HEK293T (cell line): ENCODE measurements around the gene ANKRD35.

ENCODE experiments used
- CTCF ChIA-PET: fragments of 350-600 bp; formaldehyde crosslinking; extraction: SDS; loops from one replicate; lab custom pipeline; 2021; ENCODE audit warnings: antibody characterized with exemption, inconsistent platforms; lab: Yijun Ruan, JAX
- POLR2A ChIA-PET: fragments of 350-600 bp; formaldehyde crosslinking; extraction: SDS; loops from one replicate; lab custom pipeline; 2020; ENCODE audit warnings: antibody characterized with exemption, inconsistent platforms; lab: Yijun Ruan, JAX
- DNase-seq: peaks from one replicate; pipeline ENCODE4 v3.0.0; 2012; ENCODE audit warnings: mixed read lengths; ENCODE audit errors: extremely low spot score
- ARNT ChIP-seq: fragments of 450-650 bp; IDR thresholded peaks from 2 replicates; pipeline ENCODE4 v1.6.1; 2017; ENCODE audit warnings: mild to moderate bottlenecking
- BHLHE40 ChIP-seq: fragments of 450-650 bp; IDR thresholded peaks from 2 replicates; pipeline ENCODE4 v1.6.1; 2016; ENCODE audit warnings: mild to moderate bottlenecking, moderate library complexity, borderline replicate concordance
- CTBP1 ChIP-seq: fragments of 450-650 bp; IDR thresholded peaks from 2 replicates; pipeline ENCODE4 v1.6.1; 2016; ENCODE audit warnings: borderline replicate concordance
- ELF4 ChIP-seq: fragments of 450-650 bp; IDR thresholded peaks from 2 replicates; pipeline ENCODE4 v1.6.1; 2017; ENCODE audit warnings: antibody characterized with exemption
- FOXA1 ChIP-seq: fragments of 450-650 bp; IDR thresholded peaks from 2 replicates; pipeline ENCODE4 v1.6.1; 2016; ENCODE audit warnings: mild to moderate bottlenecking
- FOXK2 ChIP-seq: fragments of 450-650 bp; IDR thresholded peaks from 2 replicates; pipeline ENCODE4 v1.6.1; 2016; ENCODE audit warnings: mild to moderate bottlenecking
- FOXM1 ChIP-seq: fragments of 450-650 bp; IDR thresholded peaks from 2 replicates; pipeline ENCODE4 v1.6.1; 2017; ENCODE audit warnings: mild to moderate bottlenecking, borderline replicate concordance
- HDGF ChIP-seq: fragments of 450-650 bp; IDR thresholded peaks from 2 replicates; pipeline ENCODE4 v1.6.1; 2017; ENCODE audit warnings: antibody characterized with exemption, borderline replicate concordance
- L3MBTL2 ChIP-seq: fragments of 450-650 bp; conservative IDR thresholded peaks from 2 replicates; pipeline ENCODE4 v1.6.1; 2016; ENCODE audit warnings: mild to moderate bottlenecking
- LEF1 ChIP-seq: fragments of 450-650 bp; IDR thresholded peaks from 2 replicates; pipeline ENCODE4 v1.6.1; 2017; ENCODE audit warnings: mild to moderate bottlenecking, borderline replicate concordance
- NFRKB ChIP-seq: fragments of 450-650 bp; IDR thresholded peaks from 2 replicates; pipeline ENCODE4 v1.6.1; 2016; ENCODE audit warnings: mild to moderate bottlenecking, moderate library complexity
- SP1 ChIP-seq: fragments of 450-650 bp; IDR thresholded peaks from 2 replicates; pipeline ENCODE4 v1.6.1; 2017
- SUZ12 ChIP-seq: fragments of 450-650 bp; IDR thresholded peaks from 2 replicates; pipeline ENCODE4 v1.6.1; 2016; ENCODE audit warnings: mild to moderate bottlenecking
- TARDBP ChIP-seq: fragments of 450-650 bp; IDR thresholded peaks from 2 replicates; pipeline ENCODE4 v1.6.1; 2016
- ZNF384 ChIP-seq: fragments of 450-650 bp; IDR thresholded peaks from 2 replicates; pipeline ENCODE4 v1.6.1; 2016
- TF ChIP-seq, protein P1 (sequence below): fragments of 450-650 bp; IDR thresholded peaks from 2 replicates; pipeline ENCODE4 v1.6.1; 2016

The ANKRD35 gene

DNA sequence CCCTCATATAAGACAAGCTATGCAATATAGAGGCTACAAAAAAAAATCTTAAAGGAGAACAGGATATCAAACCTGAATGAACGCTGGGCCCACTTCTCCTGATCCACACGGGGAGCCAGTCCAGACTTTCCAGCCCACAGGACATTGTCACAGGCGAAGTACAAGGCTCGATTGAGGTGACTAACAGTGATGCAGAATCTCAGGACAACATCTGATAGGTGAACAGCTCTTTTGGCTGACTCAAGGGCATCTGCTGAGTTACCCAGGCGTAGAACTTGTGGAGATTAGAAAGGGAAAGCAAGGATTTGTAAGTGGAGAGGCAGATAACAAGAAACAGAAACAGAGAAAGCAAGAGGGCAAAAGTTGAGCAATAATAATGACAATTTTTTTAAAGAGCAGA lies 31.1 kb upstream of the ANKRD35 start:
- POLR2A ChIA-PET = interaction anchor here (1.0 to 4.0 kb wide), 2 partner anchors 12 to 25 kb away, joined by 3 to 42 read pairs; partner anchors contain the start of gene RBM8A
- TF ChIP-seq ZNF384 (no peak), FOXM1 (no peak), BHLHE40 (no peak), SP1 (no peak), FOXK2 (no peak), TARDBP (no peak), SUZ12 (no peak), FOXA1 (no peak), ELF4 (no peak), LEF1 (no peak), L3MBTL2 (no peak), NFRKB (no peak), HDGF (no peak), CTBP1 (no peak), ARNT (no peak)
- TF ChIP-seq, protein P1, sequence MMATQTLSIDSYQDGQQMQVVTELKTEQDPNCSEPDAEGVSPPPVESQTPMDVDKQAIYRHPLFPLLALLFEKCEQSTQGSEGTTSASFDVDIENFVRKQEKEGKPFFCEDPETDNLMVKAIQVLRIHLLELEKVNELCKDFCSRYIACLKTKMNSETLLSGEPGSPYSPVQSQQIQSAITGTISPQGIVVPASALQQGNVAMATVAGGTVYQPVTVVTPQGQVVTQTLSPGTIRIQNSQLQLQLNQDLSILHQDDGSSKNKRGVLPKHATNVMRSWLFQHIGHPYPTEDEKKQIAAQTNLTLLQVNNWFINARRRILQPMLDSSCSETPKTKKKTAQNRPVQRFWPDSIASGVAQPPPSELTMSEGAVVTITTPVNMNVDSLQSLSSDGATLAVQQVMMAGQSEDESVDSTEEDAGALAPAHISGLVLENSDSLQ = no peak
- CTCF ChIA-PET = interaction anchor here (1.7 kb wide), 1 partner anchor 25 kb away, joined by 4 read pairs; no protein-coding TSS in a partner anchor
- DNase-seq = no peak

DNA sequence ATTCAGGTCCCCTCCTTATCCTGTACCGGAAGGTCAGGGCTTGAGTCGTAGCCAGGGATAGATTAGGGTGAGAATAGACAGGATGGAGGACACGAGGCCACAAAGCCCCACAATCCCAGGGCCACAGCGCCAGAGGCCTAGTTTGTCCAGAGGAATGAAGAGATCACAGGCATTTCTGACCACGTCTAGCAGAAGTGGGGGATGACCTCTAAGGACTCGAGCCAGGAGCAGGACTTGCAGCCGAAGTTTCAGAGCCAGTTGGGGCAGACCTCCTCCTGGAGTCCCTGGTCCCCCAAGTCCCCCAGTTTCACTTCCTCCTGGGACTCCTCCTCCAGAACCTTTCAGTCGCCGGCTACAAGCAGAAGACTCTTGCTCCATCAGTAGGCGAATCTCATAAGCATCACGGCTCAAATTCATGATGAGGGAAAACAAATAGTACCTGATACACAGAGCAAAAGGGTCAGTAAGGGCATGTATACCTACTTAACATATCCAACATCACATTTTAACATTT lies 26.5 kb upstream of the ANKRD35 start:
- CTCF ChIA-PET = no interaction called here

DNA sequence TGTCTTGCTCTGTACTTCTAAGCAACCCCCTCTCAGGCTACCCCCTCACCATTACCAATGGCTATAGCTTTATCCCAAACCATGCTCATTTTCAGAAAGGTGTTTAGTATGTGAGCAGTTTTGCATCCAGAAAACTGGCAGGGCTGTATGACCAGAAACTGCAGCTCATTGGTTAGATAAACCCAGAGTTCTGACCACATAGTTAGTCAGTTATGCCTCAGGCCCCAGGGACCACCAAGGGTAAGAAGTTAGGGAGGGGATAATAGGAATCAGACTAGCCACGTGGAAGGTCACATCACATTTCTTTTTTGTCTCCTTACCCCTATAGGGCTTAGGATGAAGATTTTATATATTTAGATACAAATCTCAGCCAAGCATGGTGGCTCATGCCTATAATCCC lies 23.0 kb upstream of the ANKRD35 start:
- ChIA-PET POLR2A (interaction anchor here (1.8 to 2.7 kb wide), 4 partner anchors 10 to 56 kb away, joined by 9 to 11 read pairs (median 10); partner anchors contain the start of genes ANKRD34A, PEX11B, POLR3GL and RBM8A), CTCF (interaction anchor here (0.5 to 4.3 kb wide), 6 partner anchors 9 to 125 kb away, joined by 3 to 50 read pairs (median 4); partner anchors contain the start of gene RBM8A)
- no peak for DNase-seq
- TF ChIP-seq TARDBP = no peak
- no peak for TF ChIP-seq FOXM1
- TF ChIP-seq BHLHE40 = no peak
- TF ChIP-seq LEF1 = no peak
- TF ChIP-seq ELF4 = no peak
- TF ChIP-seq FOXA1 = no peak
- no peak for TF ChIP-seq ARNT
- no peak for TF ChIP-seq NFRKB
- no peak for TF ChIP-seq L3MBTL2
- no peak for TF ChIP-seq FOXK2
- TF ChIP-seq ZNF384 = no peak
- TF ChIP-seq, protein P1 = no peak
- TF ChIP-seq CTBP1 = no peak
- TF ChIP-seq SUZ12 = no peak
- no peak for TF ChIP-seq SP1
- TF ChIP-seq HDGF = no peak

More for the DNA sequence above, 26.5 kb upstream of the ANKRD35 start:
- TF ChIP-seq ELF4 = no peak
- no peak for TF ChIP-seq ZNF384
- DNase-seq = no peak
- POLR2A ChIA-PET = interaction anchor here (2.0 kb wide), 1 partner anchor 20 kb away, joined by 8 read pairs; no protein-coding TSS in a partner anchor

DNA sequence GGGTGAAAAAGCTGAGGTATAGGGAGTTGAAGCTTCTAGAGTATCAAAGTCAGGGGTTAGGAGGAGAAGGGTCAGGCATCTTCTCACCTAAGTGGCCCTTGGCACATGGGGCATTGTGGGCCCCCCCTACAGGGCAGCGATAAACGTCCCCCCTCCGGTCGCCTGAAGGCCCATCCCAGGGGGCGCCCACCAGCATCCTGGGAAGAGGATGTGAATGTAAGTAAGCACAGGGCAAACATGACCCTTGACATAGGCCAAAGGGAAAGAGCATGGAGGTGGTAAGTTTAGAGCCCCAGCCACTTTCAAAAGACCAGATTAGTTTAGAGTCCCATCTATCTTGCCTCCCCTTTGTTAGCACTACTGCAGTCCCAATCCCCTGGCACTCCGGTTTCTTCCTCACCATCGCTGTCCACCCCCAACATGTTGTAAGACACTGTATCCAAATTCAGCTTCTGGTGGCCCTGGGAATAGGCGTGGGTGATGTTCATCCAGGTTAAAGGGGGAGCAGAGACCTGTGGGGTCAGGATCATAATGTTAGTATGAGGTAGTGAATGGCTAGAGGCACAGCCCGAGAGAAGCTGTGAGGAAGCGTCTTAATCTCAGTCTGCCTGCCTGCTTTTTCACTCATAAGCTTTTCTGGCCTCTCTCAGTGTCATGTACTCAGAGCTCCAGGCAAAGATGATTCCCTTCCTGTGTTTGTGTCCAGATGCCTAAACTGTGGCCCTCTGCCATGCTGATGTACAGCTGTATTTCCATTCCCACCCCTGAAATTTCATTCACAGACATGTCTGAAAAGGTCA lies 21.5 kb upstream of the ANKRD35 start:
- POLR2A ChIA-PET = interaction anchor here (1.4 to 2.7 kb wide), 4 partner anchors 12 to 57 kb away, joined by 5 to 11 read pairs (median 9); partner anchors contain the start of genes ANKRD34A, PEX11B, POLR3GL and RBM8A
- CTCF ChIA-PET = interaction anchor here (0.6 to 4.3 kb wide), 2 partner anchors 15 to 21 kb away, joined by 4 to 50 read pairs; no protein-coding TSS in a partner anchor
- TF ChIP-seq ELF4 (no peak), ZNF384 (0 out of 2 replicates have a peak, but pooled peaks have one; percentile 38)
- no peak for DNase-seq

DNA sequence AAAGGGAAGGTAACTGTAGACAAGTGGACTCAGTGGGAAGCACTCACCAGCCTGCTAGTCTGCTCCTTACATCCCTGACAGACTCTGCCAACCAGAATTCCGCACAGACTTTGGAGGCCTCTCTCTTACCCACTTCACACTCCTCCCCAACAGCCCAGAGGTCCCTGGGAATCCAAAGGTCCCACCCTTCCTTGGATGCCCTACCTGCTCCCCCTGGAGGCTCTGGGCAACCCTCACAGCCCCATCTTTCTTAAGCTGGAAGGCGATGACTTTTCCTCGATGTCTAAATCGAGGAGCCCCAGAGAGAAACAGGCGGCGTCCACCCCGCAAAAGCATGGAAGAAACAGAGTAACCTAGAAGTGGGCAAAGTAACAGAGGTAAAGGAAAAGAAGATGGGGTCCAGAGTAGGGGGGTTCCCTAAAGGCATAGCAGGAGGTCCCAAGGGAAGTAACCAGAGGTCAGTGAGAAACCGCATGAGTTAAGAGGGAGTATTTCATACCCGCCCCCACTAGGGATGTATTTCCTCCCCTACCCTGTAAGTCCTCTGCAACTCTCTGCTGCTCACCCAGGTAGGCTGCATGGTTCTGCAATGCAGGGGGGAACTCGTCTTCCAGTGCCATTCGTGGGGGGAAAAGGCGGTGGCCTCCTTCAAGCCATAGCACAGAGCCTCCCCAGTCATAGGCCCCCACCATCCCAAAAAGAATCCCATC lies 15.8 kb upstream of the ANKRD35 start:
- CTCF ChIA-PET = no interaction called here

More for the DNA sequence above, 15.8 kb upstream of the ANKRD35 start:
- DNase-seq = no peak
- POLR2A ChIA-PET = no interaction called here
- TF ChIP-seq TARDBP (no peak), ARNT (no peak), FOXK2 (no peak), CTBP1 (no peak), FOXM1 (no peak), ELF4 (no peak), ZNF384 (no peak), L3MBTL2 (no peak), SUZ12 (no peak), BHLHE40 (no peak), SP1 (no peak), FOXA1 (no peak), NFRKB (no peak), HDGF (no peak), LEF1 (no peak)
- TF ChIP-seq, protein P1 = no peak
